Mononuclear cell (primary cell): ENCODE measurements around the gene WDR11. TPM values are rescaled to one million over a fixed set of nuclear protein-coding genes. Genes with fewer than 3 reads are reported as not detected.
"Not testable (repeated sequence)": the region's sequence is repeated elsewhere in the genome, so short reads cannot be mapped to it uniquely, and the experiment has no call there.

Source experiments
- H3K27me3 ChIP-seq: 2 replicates; pipeline ENCODE4 v1.6.0; 2011; ENCODE audit warnings: low read length, control low read depth; ENCODE audit not compliant: insufficient read depth
- H3K4me1 ChIP-seq: 2 replicates; pipeline ENCODE4 v1.5.1; 2011; ENCODE audit warnings: mild to moderate bottlenecking, low read length, control low read depth; ENCODE audit not compliant: insufficient read depth
- H3K4me3 ChIP-seq: 2 replicates; pipeline ENCODE4 v1.5.1; 2011; ENCODE audit warnings: mild to moderate bottlenecking, low read length, moderate library complexity
- H3K9me3 ChIP-seq: 2 replicates; pipeline ENCODE4 v1.5.1; 2011; ENCODE audit warnings: low read depth, mild to moderate bottlenecking, control low read depth, low read length
- total RNA-seq: library from RNA; depleted of rRNA; stranded (reverse); fragments of >200 nt; gene quantifications from one replicate; pipeline ENCODE4 v1.2.3, GENCODE V29; 2012

Gene WDR11
- total RNA-seq, 1 donor, result 59.5 TPM

DNA sequence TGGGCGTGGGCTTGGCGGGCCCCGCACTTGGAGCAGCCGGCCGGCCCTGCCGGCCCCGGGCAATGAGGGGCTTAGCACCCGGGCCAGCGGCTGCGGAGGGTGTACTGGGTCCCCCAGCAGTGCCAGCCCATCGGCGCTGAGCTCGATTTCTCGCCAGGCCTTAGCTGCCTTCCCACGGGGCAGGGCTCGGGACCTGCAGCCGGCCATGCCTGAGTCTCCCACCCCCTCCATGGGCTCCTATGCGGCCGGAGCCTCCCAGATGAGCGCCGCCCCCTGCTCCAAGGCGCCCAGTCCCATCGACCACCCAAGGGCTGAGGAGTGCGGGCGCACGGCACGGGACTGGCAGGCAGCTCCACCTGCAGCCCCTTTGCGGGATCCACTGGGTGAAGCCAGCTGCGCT, 72.7 kb downstream of the WDR11 start:
- not testable (repeated sequence) for H3K27me3 ChIP-seq, H3K4me3 ChIP-seq, H3K4me1 ChIP-seq, H3K9me3 ChIP-seq

DNA sequence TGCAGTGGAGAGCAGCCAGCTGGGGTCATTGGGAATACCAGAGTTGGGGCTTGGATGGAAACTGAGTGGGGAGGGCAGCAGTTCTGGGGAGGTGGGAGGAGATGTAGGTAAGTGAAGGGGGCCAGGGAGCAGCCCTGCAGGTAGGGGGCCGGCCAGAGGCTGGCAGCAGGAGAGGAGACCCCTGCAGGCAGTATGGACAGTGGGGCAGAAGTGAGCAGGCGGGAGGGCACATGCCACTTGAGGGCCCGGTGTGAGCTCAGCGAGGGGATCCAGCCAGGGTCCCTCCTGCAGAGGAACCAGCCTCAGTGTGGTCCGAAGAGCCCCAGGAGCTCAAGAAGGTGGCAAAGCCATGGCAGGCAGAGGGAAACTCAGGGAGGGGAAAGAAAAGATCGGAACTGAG, 75.4 kb downstream of the WDR11 start:
- Histone ChIP-seq H3K27me3 (no peaks in the 10 kb centered on the region), H3K4me3 (no peak overlapping the region), H3K4me1 (no peaks in the 10 kb centered on the region), H3K9me3 (no peaks in the 10 kb centered on the region)

DNA sequence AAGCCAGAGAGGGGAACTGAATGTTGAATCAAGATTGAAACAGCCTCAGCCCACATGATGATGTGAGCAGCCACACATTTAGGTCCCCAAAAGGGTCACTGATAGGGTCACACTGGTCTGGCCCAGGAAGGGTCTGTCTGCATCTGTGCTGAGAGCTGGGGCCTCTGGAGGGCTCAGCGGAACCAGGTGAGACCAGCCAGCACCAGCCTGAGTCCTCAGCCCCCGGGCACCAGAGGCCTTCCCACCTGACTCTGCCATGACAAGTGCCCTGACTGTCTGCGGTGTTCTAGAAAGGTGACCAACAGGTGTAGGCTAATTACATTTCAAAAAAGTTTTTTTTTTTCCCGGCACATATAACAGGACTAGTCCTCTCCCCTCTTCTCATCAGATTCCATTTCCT, 76.2 kb downstream of the WDR11 start:
- H3K4me1 ChIP-seq, result no peaks in the 10 kb centered on the region
- H3K9me3 ChIP-seq, result no peaks in the 10 kb centered on the region
- H3K27me3 ChIP-seq, result no peaks in the 10 kb centered on the region
- H3K4me3 ChIP-seq, result no peak overlapping the region

DNA sequence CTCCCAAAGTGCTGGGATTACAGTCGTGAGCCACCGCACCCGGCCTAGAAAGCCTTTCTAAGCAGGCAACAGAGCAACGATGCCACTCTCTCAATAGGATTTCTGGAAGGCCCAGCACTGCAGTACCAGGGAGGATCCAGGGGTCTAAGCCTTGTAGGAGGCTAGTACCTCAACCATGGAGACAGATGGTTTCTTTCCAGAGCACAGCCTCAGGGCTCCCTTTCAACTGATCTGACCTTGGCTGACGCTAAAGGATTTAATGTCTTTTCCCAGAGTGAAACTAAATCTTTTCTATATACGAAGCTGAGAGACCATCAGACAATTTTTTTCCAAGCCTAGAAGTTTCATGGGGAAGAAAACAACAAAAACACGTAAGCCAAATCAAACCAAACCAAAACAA, 78.0 kb downstream of the WDR11 start:
- no peaks in the 10 kb centered on the region for H3K9me3 ChIP-seq
- no peaks in the 10 kb centered on the region for H3K27me3 ChIP-seq
- H3K4me3 ChIP-seq, result no peak overlapping the region
- no peaks in the 10 kb centered on the region for H3K4me1 ChIP-seq

DNA sequence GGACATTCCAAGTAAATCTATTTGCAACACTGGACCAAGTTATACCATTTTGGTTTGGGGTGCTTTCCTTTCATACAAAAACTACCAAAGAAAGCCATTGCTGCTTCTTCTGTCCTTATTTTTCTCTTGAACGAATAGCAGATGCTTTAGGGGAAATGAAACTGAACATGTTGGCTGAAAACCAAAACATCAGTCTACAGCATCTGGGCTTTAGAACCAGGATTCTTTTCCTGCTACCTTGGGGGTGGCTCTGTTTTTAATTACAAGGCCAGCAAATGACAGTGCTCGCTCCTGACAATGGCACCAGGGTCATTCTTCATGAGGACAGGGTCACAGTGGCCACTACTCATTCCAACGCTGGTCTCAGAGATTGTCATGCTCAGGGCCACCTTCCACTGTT, 80.3 kb downstream of the WDR11 start:
- Histone ChIP-seq H3K9me3 (no peaks in the 10 kb centered on the region), H3K4me3 (no peak overlapping the region), H3K4me1 (no peaks in the 10 kb centered on the region), H3K27me3 (no peaks in the 10 kb centered on the region)

DNA sequence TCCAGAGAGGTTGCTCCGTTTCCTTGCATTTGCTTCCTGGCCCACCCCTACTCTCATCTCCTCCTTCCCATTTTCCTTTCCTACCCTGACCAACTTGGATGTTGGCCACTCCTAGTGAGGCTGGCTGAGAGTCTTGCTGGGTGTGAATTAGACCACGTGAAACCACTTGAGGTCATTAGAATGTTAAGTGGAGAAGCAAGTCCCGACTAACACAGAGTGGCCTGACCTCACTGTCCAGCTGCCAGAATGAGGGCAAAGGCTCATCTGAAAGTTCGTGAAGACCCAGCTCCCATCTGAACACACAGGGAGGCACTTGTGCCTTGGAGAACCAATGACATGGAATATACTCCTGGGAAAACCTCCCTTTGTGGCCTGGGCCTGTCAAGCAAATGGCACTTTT, 80.8 kb downstream of the WDR11 start:
- Histone ChIP-seq H3K4me1 (no peaks in the 10 kb centered on the region), H3K9me3 (no peaks in the 10 kb centered on the region), H3K4me3 (no peak overlapping the region), H3K27me3 (no peaks in the 10 kb centered on the region)

DNA sequence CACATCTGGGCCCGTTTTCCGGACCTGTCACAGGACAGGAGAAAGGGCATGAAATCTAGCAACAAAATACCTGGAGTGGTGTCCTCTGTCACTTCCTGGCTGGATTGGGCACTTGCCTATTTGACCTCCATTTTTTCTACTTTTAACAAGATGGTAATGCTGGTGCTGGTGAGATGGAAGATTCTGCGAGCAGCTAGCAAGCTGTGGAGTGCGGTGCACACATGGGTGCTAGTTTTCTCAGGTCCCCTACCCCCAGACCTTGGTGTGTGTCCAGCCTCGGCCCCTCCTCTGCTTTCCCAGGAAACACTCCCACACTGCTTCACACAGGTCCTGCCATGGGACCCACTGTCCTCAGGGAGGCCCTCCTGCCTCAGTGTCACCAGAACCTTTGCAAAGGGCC, 87.7 kb downstream of the WDR11 start:
- no peaks in the 10 kb centered on the region for H3K4me1 ChIP-seq

DNA sequence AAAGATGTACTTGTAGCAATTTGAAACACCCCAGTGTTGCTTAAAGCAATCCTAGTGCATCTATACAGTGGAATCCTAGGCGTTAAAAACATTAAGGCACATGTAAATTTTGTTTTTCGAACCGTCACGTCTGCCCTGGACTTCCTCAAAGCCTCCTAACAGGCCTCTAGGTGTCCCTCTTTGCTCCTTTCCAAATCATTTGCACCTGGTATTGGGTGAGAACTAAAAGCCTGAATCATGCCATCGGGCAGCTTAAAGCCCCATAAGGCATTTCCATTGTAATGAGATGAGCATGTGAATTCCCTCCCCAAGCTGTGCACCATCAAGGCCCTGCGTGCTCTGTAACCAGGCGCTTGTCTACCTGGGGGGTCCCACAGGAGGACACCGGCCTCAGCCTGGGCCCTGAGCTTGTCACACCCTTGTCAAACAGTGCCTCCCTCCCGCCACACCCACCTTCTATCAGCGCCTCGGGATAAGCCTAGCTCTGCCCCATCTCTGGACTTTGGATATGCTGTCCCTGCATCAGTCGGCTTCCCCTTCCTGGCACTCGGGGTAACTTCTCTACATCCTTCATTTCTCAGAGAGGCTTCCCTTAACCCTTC, 89.2 kb downstream of the WDR11 start:
- Histone ChIP-seq H3K9me3 (no peaks in the 10 kb centered on the region), H3K4me1 (no peaks in the 10 kb centered on the region), H3K4me3 (no peak overlapping the region), H3K27me3 (no peaks in the 10 kb centered on the region)

More for the DNA sequence above, 87.7 kb downstream of the WDR11 start:
- H3K4me3 ChIP-seq, result no peak overlapping the region
- H3K9me3 ChIP-seq, result no peaks in the 10 kb centered on the region
- no peaks in the 10 kb centered on the region for H3K27me3 ChIP-seq

DNA sequence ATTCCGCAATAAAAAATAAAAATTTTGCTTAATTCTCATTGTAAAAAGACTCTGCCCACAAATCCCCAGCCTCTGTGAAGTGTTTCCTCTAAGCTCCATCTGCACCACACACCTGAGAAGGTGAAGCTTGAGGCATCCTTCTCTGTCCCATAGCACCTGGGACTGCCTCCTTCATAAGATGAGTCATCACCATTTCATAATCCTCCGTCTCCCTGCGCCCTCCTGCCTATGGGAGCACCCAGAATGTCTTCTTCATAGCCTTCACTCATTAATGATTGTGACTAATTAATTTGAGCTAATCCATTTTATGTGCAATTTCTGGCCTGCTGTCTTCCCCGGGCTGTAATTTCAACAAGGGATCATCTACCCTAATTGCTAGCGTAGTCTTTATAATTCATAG, 90.3 kb downstream of the WDR11 start:
- no peak overlapping the region for H3K4me3 ChIP-seq
- H3K27me3 ChIP-seq, result no peaks in the 10 kb centered on the region
- H3K4me1 ChIP-seq, result no peaks in the 10 kb centered on the region
- no peaks in the 10 kb centered on the region for H3K9me3 ChIP-seq

DNA sequence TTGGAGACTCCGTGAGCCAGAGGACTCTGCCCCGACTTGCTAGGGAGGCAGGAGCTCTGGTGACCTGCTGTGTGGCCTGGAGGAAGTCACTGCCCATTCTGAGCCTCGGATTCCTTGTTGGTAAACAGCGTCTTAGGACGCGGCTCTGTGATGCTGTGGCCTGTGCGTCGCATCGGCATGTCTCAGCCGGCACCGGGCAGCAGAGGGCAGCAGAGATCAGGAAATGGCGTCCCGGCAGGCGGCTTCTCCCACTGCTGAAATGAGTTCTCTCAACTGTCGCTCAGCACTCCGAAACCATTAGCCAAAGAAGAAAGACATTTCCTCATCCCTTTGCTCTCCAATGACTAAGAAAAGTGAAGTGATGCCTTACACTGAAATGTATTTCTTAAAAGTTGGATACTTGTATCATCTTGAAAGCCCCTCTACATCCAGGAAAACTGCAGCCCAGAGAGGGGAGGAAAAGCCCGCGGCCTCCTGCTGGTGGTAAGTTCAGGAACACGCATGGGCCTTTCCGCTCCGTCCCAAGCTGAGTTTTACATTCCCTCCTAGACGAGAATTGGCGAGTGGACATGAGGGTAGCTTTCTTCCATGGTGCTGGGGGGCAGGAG, 91.7 kb downstream of the WDR11 start:
- Histone ChIP-seq H3K4me3 (no peak overlapping the region), H3K9me3 (no peaks in the 10 kb centered on the region), H3K4me1 (no peaks in the 10 kb centered on the region), H3K27me3 (peaks cover 3% of the 10 kb centered on the region)

DNA sequence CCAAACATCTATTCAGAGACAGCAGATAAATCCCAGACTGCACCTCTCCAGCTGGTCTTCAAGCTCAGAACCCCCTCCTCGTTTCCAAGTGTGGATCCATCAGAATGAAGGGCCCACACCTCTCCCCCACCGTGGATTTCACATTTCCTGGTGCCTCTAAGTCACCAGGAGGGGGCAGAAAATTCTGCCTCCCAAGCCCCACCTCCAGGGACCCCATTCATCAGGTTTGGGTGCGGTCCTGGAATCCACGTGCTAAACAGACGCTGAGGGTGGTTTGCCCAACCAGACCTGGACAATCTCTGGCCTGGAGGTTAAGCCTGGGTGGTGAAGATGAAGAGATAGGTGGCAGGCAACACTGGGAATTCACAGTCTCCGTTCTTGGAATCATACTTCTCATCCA, 92.4 kb downstream of the WDR11 start:
- Histone ChIP-seq H3K27me3 (peaks cover 3% of the 10 kb centered on the region), H3K9me3 (no peaks in the 10 kb centered on the region), H3K4me1 (no peaks in the 10 kb centered on the region), H3K4me3 (no peak overlapping the region)

DNA sequence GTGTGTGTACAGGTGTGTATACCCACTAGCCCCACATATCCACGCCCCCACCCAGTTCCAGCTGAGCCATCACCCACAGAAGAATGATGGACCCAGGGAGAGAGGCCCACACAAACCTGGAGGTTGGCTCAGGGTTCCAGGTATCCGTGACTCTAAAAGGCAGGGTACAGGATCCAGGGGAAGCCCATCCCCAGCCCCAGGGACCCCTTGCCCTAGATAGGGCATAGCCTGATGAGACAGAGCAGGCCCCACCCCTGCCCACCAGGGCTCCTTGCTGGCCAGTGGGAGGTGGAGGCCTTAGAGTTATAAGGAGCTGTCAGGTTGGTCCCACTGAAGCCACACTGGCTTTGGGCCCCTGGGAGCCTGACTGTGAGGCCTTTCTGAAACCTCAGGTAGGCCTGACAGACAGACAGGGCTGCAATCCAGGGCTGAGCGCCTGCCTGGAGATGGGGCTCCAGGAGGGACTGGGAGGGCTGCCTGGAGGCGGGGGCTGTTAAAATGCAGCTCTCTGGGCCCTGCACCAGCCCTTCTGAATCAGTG, 93.5 kb downstream of the WDR11 start:
- peaks cover 8% of the 10 kb centered on the region for H3K4me1 ChIP-seq
- peaks cover 12% of the 10 kb centered on the region for H3K27me3 ChIP-seq
- no peaks in the 10 kb centered on the region for H3K9me3 ChIP-seq
- no peak overlapping the region for H3K4me3 ChIP-seq

DNA sequence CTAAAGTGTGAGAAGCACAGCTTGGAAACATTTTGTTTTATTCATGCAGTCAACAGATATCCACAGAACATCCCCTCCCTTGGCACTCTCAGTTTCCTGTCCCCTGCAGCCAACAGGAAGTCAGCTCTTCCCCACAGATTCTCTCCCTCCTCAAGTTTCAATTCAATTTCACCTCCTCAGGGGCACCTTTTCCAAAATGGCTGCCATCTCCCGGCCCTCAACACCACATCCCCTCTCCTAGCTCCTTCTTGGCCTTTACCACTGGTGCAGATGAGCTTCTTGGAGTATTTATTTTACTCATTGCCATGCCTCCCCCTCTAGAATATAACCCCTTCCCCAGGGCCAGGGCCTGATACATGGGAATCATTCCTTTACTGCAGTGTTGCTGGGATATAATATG, 94.0 kb downstream of the WDR11 start:
- Histone ChIP-seq H3K27me3 (peaks cover 17% of the 10 kb centered on the region), H3K4me3 (no peak overlapping the region), H3K9me3 (no peaks in the 10 kb centered on the region), H3K4me1 (peaks cover 10% of the 10 kb centered on the region)

DNA sequence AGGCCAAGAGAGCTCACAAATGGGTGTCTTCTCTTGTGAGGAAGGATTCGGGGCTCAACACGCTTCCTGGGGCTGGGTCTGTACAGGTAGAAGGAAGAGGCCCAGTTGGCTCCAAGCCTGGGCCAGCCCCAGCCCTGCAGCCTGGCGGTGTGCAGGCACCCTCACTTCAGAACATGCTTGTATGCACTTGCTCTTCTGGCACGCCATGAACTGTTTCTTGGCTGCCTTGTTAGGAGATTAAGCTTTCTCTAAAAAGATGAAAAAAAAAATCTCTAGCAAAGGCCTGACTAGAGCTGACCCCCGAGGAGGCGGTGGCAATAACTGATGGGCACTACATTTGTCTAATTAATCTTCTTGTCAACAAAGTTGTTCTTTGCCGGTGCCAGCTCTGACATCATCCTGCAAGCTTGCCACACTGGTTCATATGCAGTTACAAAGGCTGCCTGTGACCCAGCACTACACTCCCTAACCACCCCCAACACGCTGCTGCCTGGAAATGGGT, 94.7 kb downstream of the WDR11 start:
- peaks cover 10% of the 10 kb centered on the region for H3K4me1 ChIP-seq
- no peaks in the 10 kb centered on the region for H3K9me3 ChIP-seq
- no peak overlapping the region for H3K4me3 ChIP-seq
- peaks cover 24% of the 10 kb centered on the region for H3K27me3 ChIP-seq

DNA sequence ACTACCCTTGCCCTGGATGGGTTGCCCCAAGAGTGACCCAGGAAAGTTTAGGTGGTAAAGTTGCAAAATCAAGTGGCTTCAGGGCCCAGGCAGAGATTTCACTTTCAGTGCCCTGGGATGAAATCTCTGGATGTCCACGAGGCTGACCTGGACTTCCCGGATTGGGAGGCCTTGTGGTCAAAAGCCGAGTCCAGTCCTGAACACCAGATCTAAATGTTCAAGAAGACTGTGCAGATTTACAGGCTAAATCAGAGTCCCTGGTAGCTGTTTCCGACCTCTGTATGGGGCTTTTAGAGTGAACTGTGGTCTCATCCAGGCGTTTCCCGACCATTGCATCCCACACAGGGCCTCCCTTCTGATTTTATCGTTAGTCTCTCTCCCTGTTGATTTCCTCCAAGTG, 95.3 kb downstream of the WDR11 start:
- Histone ChIP-seq H3K27me3 (peaks cover 30% of the 10 kb centered on the region), H3K4me3 (no peak overlapping the region), H3K4me1 (peaks cover 10% of the 10 kb centered on the region), H3K9me3 (no peaks in the 10 kb centered on the region)
